Measurements from ENCODE around the gene AIP. TPM values are rescaled to one million over a fixed set of nuclear protein-coding genes. Genes with fewer than 3 reads are reported as not detected.

AIP gene
- total and polyA plus RNA-seq, 9 of the 15 experiments (the other 6 are each of a cell fraction or from before 2014, with no cell fraction given), result 5.2 to 92.5 (median 52.7) TPM

GRCh38 chr11:67482827-67483798, at the start of gene AIP (continued):
- TF ChIP-seq HMGN3 (IDR thresholded peaks at IDR 0.05; ENCODE audit: borderline replicate concordance, extremely low read depth, insufficient read length, low read depth, low read length), result no peak
- peak; percentile 75 for TF ChIP-seq POLR2B (IDR thresholded peaks at IDR 0.05; ENCODE audit: low read depth, partially characterized antibody)
- TF ChIP-seq MTF1 (CRISPR knock-in tag; IDR thresholded peaks at IDR 0.05; ENCODE audit: borderline replicate concordance), result no peak
- no peak for TF ChIP-seq PPARD (CRISPR knock-in tag; IDR thresholded peaks at IDR 0.05)
- 0 out of 2 replicates have a peak, but pooled peaks have one; percentile 66 for TF ChIP-seq KLF13 (tag; IDR thresholded peaks at IDR 0.05; ENCODE audit: borderline replicate concordance, low read depth)
- 0 out of 2 replicates have a peak, but pooled peaks have one; percentile 37 for TF ChIP-seq TCF7 (IDR thresholded peaks at IDR 0.05; ENCODE audit: borderline replicate concordance)
- TF ChIP-seq GABPA (tag; conservative IDR thresholded peaks at IDR 0.05; ENCODE audit: low read depth), result peak; percentile 77
- TF ChIP-seq, protein P1, sequence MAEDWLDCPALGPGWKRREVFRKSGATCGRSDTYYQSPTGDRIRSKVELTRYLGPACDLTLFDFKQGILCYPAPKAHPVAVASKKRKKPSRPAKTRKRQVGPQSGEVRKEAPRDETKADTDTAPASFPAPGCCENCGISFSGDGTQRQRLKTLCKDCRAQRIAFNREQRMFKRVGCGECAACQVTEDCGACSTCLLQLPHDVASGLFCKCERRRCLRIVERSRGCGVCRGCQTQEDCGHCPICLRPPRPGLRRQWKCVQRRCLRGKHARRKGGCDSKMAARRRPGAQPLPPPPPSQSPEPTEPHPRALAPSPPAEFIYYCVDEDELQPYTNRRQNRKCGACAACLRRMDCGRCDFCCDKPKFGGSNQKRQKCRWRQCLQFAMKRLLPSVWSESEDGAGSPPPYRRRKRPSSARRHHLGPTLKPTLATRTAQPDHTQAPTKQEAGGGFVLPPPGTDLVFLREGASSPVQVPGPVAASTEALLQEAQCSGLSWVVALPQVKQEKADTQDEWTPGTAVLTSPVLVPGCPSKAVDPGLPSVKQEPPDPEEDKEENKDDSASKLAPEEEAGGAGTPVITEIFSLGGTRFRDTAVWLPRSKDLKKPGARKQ (CRISPR knock-in tag; IDR thresholded peaks at IDR 0.05), result no peak
- TF ChIP-seq SNIP1 (IDR thresholded peaks at IDR 0.05; ENCODE audit: low read depth), result no peak
- TF ChIP-seq CBX1 (IDR thresholded peaks at IDR 0.05; ENCODE audit: low read depth), result peak; percentile 92
- TF ChIP-seq ZNF324 (CRISPR knock-in tag; IDR thresholded peaks at IDR 0.05), result no peak
- TF ChIP-seq ZC3H4 (CRISPR knock-in tag; IDR thresholded peaks at IDR 0.05; ENCODE audit: borderline replicate concordance), result no peak
- peak; percentile 93 for TF ChIP-seq NFRKB (IDR thresholded peaks at IDR 0.05; ENCODE audit: low read depth)
- peak in 1 of 2 experiments; percentile 51; a peak in 1 of 4 replicates for TF ChIP-seq CSDE1 (IDR thresholded peaks at IDR 0.05)
- TF ChIP-seq SIX5 (IDR thresholded peaks at IDR 0.05; ENCODE audit: borderline replicate concordance in 1 of 2, insufficient read depth in 1 of 2, low read depth in 1 of 2, low read length in 2 of 2), result peak; percentile 37 to 38; a peak in 2 of 4 replicates
- TF ChIP-seq RBM14 (IDR thresholded peaks at IDR 0.05; ENCODE audit: borderline replicate concordance, insufficient read depth, low read depth, low read length), result no peak
- TF ChIP-seq POLR3G (IDR thresholded peaks at IDR 0.05; ENCODE audit: extremely low read depth, insufficient read length, insufficient replicate concordance), result no peak
- no peak for TF ChIP-seq STAT6 (CRISPR knock-in tag; IDR thresholded peaks at IDR 0.05)
- TF ChIP-seq PHF21A (IDR thresholded peaks at IDR 0.05; ENCODE audit: borderline replicate concordance, low read depth), result no peak
- no peak for TF ChIP-seq DIDO1 (tag; IDR thresholded peaks at IDR 0.05; ENCODE audit: low read depth)
- no peak for TF ChIP-seq RUNX1 (IDR thresholded peaks at IDR 0.05; ENCODE audit: low read depth)
- TF ChIP-seq PRPF4 (IDR thresholded peaks at IDR 0.05; ENCODE audit: insufficient read depth, low read depth, low read length, poor library complexity, severe bottlenecking), result no peak
- TF ChIP-seq FOSL1 (tag; conservative IDR thresholded peaks at IDR 0.05), result no peak

Measured in K562 (cell line).